GM23338 (cell line): ENCODE results near the gene TMEM117.

Source experiments
- CREB1 ChIP-seq: fragments of 250-450 bp; sonication (Bioruptor Pico); IDR thresholded peaks from 2 replicates; pipeline ENCODE4 v1.5.0; 2020; ENCODE audit warnings: low read depth, mild to moderate bottlenecking, moderate library complexity
- EZH2 ChIP-seq: fragments of 200-600 bp; sonication (generic); IDR thresholded peaks from one replicate; pipeline ENCODE4 v1.8.0; 2017; ENCODE audit warnings: antibody characterized with exemption, mild to moderate bottlenecking, low read depth; ENCODE audit not compliant: unreplicated experiment
- EZH2phosphoT487 ChIP-seq: fragments of 200-600 bp; sonication (generic); IDR thresholded peaks from one replicate; pipeline ENCODE4 v1.8.1; 2018; ENCODE audit warnings: antibody characterized with exemption; ENCODE audit not compliant: unreplicated experiment
- JUNB ChIP-seq: IDR thresholded peaks from one replicate; pipeline ENCODE4 v1.6.1; 2016; ENCODE audit warnings: antibody characterized with exemption; ENCODE audit not compliant: unreplicated experiment
- POLR2AphosphoS5 ChIP-seq: IDR thresholded peaks from 2 replicates; pipeline ENCODE4 v1.6.1; 2016; ENCODE audit warnings: antibody characterized with exemption, low read depth
- ZNF331 ChIP-seq: fragments of 250-450 bp; sonication (Bioruptor Pico); IDR thresholded peaks from 2 replicates; pipeline ENCODE4 v1.5.0; 2020; ENCODE audit warnings: low read depth, mild to moderate bottlenecking, moderate library complexity
- TF ChIP-seq, protein P1 (sequence below), 2 experiments: fragments of 200-600 bp in 1 of 2; sonication (generic) in 1 of 2; conservative IDR thresholded peaks; 2 replicates each; pipeline versions ENCODE4 v1.5.1 to v1.6.1; 2016 to 2017; ENCODE audit warnings: antibody characterized with exemption in 2 of 2, low read depth in 2 of 2, mild to moderate bottlenecking in 2 of 2, moderate library complexity in 1 of 2
- TF ChIP-seq, protein P2 (sequence below): IDR thresholded peaks from one replicate; pipeline ENCODE4 v1.6.1; 2018; ENCODE audit warnings: antibody characterized with exemption; ENCODE audit not compliant: unreplicated experiment

DNA sequence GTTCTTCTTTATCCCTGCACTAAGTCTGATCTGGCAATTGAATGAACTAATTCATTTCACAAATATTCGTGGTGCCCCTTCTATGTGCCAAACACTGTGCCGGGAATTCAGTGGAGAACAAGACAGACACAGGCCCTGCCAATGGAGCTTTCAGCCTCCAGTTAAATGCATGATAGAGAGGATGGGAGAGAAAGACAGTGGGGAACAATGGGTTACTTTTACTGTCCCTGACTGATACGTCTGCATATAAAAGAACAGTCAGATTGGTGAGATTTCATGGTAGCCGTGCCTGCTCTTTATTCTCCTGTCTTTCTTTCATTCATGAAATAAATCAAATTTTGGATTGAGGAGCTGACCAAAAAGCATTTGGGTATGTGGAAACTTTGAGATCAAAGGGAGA, 78.5 kb downstream of the TMEM117 start:
- TF ChIP-seq, protein P1, sequence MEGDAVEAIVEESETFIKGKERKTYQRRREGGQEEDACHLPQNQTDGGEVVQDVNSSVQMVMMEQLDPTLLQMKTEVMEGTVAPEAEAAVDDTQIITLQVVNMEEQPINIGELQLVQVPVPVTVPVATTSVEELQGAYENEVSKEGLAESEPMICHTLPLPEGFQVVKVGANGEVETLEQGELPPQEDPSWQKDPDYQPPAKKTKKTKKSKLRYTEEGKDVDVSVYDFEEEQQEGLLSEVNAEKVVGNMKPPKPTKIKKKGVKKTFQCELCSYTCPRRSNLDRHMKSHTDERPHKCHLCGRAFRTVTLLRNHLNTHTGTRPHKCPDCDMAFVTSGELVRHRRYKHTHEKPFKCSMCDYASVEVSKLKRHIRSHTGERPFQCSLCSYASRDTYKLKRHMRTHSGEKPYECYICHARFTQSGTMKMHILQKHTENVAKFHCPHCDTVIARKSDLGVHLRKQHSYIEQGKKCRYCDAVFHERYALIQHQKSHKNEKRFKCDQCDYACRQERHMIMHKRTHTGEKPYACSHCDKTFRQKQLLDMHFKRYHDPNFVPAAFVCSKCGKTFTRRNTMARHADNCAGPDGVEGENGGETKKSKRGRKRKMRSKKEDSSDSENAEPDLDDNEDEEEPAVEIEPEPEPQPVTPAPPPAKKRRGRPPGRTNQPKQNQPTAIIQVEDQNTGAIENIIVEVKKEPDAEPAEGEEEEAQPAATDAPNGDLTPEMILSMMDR (conservative IDR thresholded peaks at IDR 0.05; ENCODE audit: low read depth in 2 of 2): no peak
- TF ChIP-seq EZH2 (no peak), POLR2AphosphoS5 (no peak), EZH2phosphoT487 (no peak), CREB1 (CRISPR knock-in tag) (no peak), ZNF331 (CRISPR knock-in tag) (no peak), JUNB (no peak)
- TF ChIP-seq, protein P2, sequence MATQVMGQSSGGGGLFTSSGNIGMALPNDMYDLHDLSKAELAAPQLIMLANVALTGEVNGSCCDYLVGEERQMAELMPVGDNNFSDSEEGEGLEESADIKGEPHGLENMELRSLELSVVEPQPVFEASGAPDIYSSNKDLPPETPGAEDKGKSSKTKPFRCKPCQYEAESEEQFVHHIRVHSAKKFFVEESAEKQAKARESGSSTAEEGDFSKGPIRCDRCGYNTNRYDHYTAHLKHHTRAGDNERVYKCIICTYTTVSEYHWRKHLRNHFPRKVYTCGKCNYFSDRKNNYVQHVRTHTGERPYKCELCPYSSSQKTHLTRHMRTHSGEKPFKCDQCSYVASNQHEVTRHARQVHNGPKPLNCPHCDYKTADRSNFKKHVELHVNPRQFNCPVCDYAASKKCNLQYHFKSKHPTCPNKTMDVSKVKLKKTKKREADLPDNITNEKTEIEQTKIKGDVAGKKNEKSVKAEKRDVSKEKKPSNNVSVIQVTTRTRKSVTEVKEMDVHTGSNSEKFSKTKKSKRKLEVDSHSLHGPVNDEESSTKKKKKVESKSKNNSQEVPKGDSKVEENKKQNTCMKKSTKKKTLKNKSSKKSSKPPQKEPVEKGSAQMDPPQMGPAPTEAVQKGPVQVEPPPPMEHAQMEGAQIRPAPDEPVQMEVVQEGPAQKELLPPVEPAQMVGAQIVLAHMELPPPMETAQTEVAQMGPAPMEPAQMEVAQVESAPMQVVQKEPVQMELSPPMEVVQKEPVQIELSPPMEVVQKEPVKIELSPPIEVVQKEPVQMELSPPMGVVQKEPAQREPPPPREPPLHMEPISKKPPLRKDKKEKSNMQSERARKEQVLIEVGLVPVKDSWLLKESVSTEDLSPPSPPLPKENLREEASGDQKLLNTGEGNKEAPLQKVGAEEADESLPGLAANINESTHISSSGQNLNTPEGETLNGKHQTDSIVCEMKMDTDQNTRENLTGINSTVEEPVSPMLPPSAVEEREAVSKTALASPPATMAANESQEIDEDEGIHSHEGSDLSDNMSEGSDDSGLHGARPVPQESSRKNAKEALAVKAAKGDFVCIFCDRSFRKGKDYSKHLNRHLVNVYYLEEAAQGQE: no peak
